Measurements from ENCODE around the gene USP35. TPM values are rescaled to one million over a fixed set of nuclear protein-coding genes. Genes with fewer than 3 reads are reported as not detected.
A peak's percentile ranks its signal among the peaks of the same experiment; 100 is the strongest.

Gene USP35
- total RNA-seq, 1 donor from 2014 or later = 7.1 TPM

- peak; percentile 32 for DNase-seq
- Histone ChIP-seq H3K4me1 (peaks cover 4% of the 10 kb centered on the region), H3K27ac (no peak overlapping the region), H3K4me3 (no peak overlapping the region), H3K9me3 (no peaks in the 10 kb centered on the region), H3K36me3 (peaks cover 19% of the 10 kb centered on the region), H3K27me3 (no peaks in the 10 kb centered on the region)
- TF ChIP-seq CTCF (IDR thresholded peaks at IDR 0.05) = no peak
- no peak for ATAC-seq
- intact Hi-C loops (cut with DNase I) = no loop called here
These were observed 19.0 kb downstream of the USP35 start for GRCh38 chr11:78207532-78208256.

GRCh38 chr11:78208257-78209165 lies 19.8 kb downstream of the USP35 start:
- ATAC-seq (no peak), DNase-seq (peak; percentile 31)
- no peaks in the 10 kb centered on the region for H3K27me3 ChIP-seq
- H3K4me1 ChIP-seq = peaks cover under 1% of the 10 kb centered on the region
- no peak overlapping the region for H3K27ac ChIP-seq
- no peak overlapping the region for H3K4me3 ChIP-seq
- no peak for TF ChIP-seq CTCF (IDR thresholded peaks at IDR 0.05)
- intact Hi-C loops (cut with DNase I) = no loop called here
- H3K9me3 ChIP-seq = no peaks in the 10 kb centered on the region
- peaks cover 20% of the 10 kb centered on the region for H3K36me3 ChIP-seq

GRCh38 chr11:78209478-78209877 lies 20.8 kb downstream of the USP35 start:
- H3K27me3 ChIP-seq = no peaks in the 10 kb centered on the region
- DNase-seq = no peak
- H3K4me3 ChIP-seq = no peak overlapping the region
- intact Hi-C loops (cut with DNase I) = no loop called here
- H3K9me3 ChIP-seq = no peaks in the 10 kb centered on the region
- H3K36me3 ChIP-seq = peaks cover 28% of the 10 kb centered on the region
- no peaks in the 10 kb centered on the region for H3K4me1 ChIP-seq
- ATAC-seq = no peak
- H3K27ac ChIP-seq = no peak overlapping the region
- no peak for TF ChIP-seq CTCF (IDR thresholded peaks at IDR 0.05)

- ATAC-seq (peak; percentile 3), DNase-seq (peak; percentile 58)
- intact Hi-C loops (cut with DNase I) = no loop called here
- no peaks in the 10 kb centered on the region for H3K27me3 ChIP-seq
- no peaks in the 10 kb centered on the region for H3K9me3 ChIP-seq
- no peaks in the 10 kb centered on the region for H3K4me1 ChIP-seq
- H3K27ac ChIP-seq = no peak overlapping the region
- no peak for TF ChIP-seq CTCF (IDR thresholded peaks at IDR 0.05)
- peaks cover 34% of the 10 kb centered on the region for H3K36me3 ChIP-seq
- no peak overlapping the region for H3K4me3 ChIP-seq
These were observed 21.4 kb downstream of the USP35 start for GRCh38 chr11:78210000-78210608.

- Histone ChIP-seq H3K27ac (no peak overlapping the region), H3K9me3 (no peaks in the 10 kb centered on the region), H3K4me3 (no peak overlapping the region), H3K36me3 (peaks cover 47% of the 10 kb centered on the region), H3K27me3 (no peaks in the 10 kb centered on the region), H3K4me1 (no peaks in the 10 kb centered on the region)
- no peak for DNase-seq
- ATAC-seq = no peak
- intact Hi-C loops (cut with DNase I) = no loop called here
- no peak for TF ChIP-seq CTCF (IDR thresholded peaks at IDR 0.05)
These were observed 22.8 kb downstream of the USP35 start for GRCh38 chr11:78211565-78211964.
